Measurements from ENCODE around the gene NRXN3.

NRXN3 gene

GRCh38 chr14:78319887-78320635, 149.9 kb downstream of the NRXN3 start:
- no peak for FAIRE-seq
- DNase-seq (ENCODE audit: low spot score): no peak

GRCh38 chr14:78324353-78324752, 154.2 kb downstream of the NRXN3 start:
- FAIRE-seq (no peak), DNase-seq (ENCODE audit: low spot score) (no peak)

GRCh38 chr14:78325911-78326310, 155.7 kb downstream of the NRXN3 start:
- FAIRE-seq (no peak), DNase-seq (ENCODE audit: low spot score) (no peak)

GRCh38 chr14:78327426-78328221, 157.5 kb downstream of the NRXN3 start:
- DNase-seq (ENCODE audit: low spot score) (no peak), FAIRE-seq (no peak)

- FAIRE-seq (no peak), DNase-seq (ENCODE audit: low spot score) (no peak)
Measured at GRCh38 chr14:78329371-78329770, 159.2 kb downstream of the NRXN3 start.

- FAIRE-seq: no peak
Measured at GRCh38 chr14:78335531-78335930, 165.4 kb downstream of the NRXN3 start.

GRCh38 chr14:78340250-78340649, 170.1 kb downstream of the NRXN3 start:
- DNase-seq (ENCODE audit: low spot score) (no peak), FAIRE-seq (no peak)

More at GRCh38 chr14:78335531-78335930, 165.4 kb downstream of the NRXN3 start:
- DNase-seq (ENCODE audit: low spot score): no peak

GRCh38 chr14:78341827-78342389, 171.7 kb downstream of the NRXN3 start:
- FAIRE-seq (no peak), DNase-seq (ENCODE audit: low spot score) (no peak)

GRCh38 chr14:78342879-78343278, 172.7 kb downstream of the NRXN3 start:
- no peak for FAIRE-seq
- DNase-seq (ENCODE audit: low spot score): no peak

- no peak for DNase-seq (ENCODE audit: low spot score)
- no peak for FAIRE-seq
Measured at GRCh38 chr14:78344290-78344689, 174.1 kb downstream of the NRXN3 start.

GRCh38 chr14:78345131-78345744, 175.1 kb downstream of the NRXN3 start:
- DNase-seq (ENCODE audit: low spot score): no peak
- FAIRE-seq: peak; percentile 23

- DNase-seq (ENCODE audit: low spot score): no peak
- peak; percentile 53 for FAIRE-seq
Measured at GRCh38 chr14:78346747-78347146, 176.6 kb downstream of the NRXN3 start.

- FAIRE-seq: no peak
- no peak for DNase-seq (ENCODE audit: low spot score)
Measured at GRCh38 chr14:78355109-78355508, 184.9 kb downstream of the NRXN3 start.

GRCh38 chr14:78356391-78356790, 186.2 kb downstream of the NRXN3 start:
- no peak for FAIRE-seq

GRCh38 chr14:78358591-78358990, 188.4 kb downstream of the NRXN3 start:
- FAIRE-seq: no peak
- no peak for DNase-seq (ENCODE audit: low spot score)

More at GRCh38 chr14:78356391-78356790, 186.2 kb downstream of the NRXN3 start:
- no peak for DNase-seq (ENCODE audit: low spot score)

GRCh38 chr14:78359581-78359980, 189.4 kb downstream of the NRXN3 start:
- FAIRE-seq (no peak), DNase-seq (ENCODE audit: low spot score) (no peak)

GRCh38 chr14:78363008-78363407, 192.8 kb downstream of the NRXN3 start:
- no peak for DNase-seq (ENCODE audit: low spot score)
- FAIRE-seq: no peak

GRCh38 chr14:78367355-78367754, 197.2 kb downstream of the NRXN3 start:
- DNase-seq (ENCODE audit: low spot score): no peak
- no peak for FAIRE-seq

- no peak for DNase-seq (ENCODE audit: low spot score)
- no peak for FAIRE-seq
Measured at GRCh38 chr14:78383060-78383459, 212.9 kb downstream of the NRXN3 start.

- DNase-seq (ENCODE audit: low spot score): no peak
- no peak for FAIRE-seq
Measured at GRCh38 chr14:78398216-78398615, 228.0 kb downstream of the NRXN3 start.

GRCh38 chr14:78399316-78399889, 229.2 kb downstream of the NRXN3 start:
- FAIRE-seq (no peak), DNase-seq (ENCODE audit: low spot score) (peak; percentile 21)

All from urothelium cell line (cell line).